HG03060 (cell line): ENCODE results near the gene CNKSR2.
A peak's percentile ranks its signal among the peaks of the same experiment; 100 is the strongest.

Source experiments
- ATAC-seq: cut with Tn5 transposase; IDR thresholded peaks from one replicate; pipeline ENCODE4 v1.9.1; 2021; ENCODE audit warnings: low read depth, moderate number of reproducible peaks; ENCODE audit not compliant: unreplicated experiment

The CNKSR2 gene

DNA sequence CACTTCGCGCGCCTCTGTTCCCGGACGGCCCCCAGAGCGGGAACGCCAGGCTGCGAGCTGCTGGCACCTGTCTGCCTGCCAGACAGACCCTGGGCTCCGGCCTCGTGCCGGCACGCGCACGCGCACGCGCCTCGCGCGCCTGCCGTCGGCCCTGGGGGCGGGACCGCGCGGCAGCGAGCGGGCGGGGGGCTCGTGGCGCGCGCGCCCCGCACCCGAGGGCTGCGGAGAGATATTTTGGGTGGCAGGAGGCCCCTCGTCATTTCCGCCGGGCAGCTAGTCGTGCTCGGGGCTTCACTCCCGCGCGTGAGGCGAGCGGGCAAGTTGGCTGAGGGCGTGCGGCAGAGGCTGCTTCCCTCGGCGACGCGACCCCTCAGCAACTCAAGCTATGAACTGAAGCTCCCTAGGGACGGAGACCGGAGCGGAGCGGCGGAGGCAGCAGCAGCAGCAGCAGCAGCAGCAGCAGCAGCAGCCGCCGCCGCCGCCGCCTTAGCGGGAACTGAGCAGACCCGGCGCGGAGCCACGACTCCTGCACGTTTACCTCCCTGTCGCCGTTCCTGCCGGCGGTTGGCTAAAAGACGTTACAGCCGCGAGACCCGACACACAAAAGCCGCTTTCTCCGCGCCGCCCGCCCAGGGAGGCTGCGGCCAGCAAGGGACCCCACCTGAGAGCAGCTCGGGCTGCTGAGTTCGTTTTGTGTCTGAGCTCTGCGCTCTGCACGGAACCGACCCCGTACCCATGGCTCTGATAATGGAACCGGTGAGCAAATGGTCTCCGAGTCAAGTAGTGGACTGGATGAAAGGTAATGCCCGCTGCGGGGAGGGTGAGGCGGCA, at the start of gene CNKSR2:
CNKSR2 (plus strand) TSS at position 256 of the 831 bp plus-strand sequence; CDS start at position 736, 480 bp downstream.
- peak; percentile 45 for ATAC-seq

DNA sequence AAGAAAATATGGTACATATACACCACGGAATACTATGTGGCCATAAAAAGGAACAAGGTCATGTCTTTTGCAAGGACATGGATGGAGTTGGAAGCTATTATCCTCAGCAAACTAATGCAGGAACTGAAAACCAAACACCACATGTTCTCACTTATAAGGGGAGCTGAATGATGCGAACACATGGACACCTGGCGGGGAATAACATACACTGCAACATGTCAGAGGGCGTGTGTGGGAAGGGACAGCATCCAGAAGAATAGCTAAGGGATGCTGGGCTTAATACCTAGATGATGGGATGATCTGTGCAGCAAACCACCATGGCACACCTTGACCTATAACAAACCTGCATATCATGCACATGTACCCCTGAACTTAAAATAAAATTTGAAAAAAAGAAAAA, 19.5 kb upstream of the CNKSR2 start:
- no peak for ATAC-seq

DNA sequence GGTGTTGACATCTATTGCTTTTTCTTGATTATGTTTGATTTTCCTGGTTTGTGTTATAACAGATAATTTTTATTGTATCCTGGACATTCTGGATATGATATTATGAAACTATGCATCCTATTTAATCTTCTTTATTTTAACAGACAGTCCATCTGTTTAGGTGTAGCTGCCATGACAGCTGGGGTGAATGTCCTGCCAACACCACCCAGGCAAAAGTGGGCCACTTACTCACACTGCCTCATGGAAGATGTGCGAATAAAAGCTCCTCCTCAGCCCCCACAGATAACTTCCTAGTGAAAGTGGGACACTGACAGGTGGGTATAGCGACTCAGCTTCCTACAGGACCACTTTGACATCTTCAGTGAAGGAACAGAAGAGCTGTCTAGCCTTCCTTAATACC, 18.4 kb upstream of the CNKSR2 start:
- ATAC-seq, result no peak

DNA sequence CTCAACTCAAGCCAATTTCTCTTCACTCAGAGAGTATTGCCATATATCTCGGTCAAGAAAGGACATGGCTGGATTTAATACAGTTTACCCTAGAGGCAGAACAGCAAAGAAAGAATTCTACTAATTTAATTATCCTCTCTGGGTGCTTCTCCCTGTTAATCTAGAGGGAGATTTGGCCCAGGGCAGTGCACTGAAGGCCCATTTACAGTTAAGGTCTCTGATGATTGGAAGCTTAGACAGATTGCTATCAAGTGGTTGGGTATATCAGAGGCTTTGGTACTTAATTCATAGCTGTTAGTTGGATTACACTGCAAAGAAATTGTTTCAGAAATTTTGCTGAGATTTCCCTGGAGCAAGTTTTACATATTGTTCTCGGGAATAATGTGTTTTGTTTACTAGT, 4.6 kb upstream of the CNKSR2 start:
- no peak for ATAC-seq

DNA sequence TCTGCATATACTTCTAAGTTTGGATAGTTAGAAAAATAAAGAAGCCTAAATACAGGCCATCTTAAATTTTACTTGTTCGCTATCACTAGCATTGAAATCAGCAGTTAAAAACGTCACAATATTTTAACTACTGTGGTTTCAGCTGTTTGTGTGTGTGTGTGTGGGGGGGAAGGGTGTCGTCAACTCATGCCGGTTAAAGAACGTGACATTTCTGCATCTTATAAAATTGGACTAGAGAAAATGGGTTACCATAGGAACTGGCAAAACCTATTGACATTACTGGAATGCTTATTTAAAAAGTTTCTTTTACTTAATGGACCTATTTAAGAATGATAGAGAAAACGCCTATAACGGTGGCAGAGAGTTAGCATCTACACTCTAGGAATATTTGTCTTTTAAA, 1.2 kb upstream of the CNKSR2 start:
- no peak for ATAC-seq

DNA sequence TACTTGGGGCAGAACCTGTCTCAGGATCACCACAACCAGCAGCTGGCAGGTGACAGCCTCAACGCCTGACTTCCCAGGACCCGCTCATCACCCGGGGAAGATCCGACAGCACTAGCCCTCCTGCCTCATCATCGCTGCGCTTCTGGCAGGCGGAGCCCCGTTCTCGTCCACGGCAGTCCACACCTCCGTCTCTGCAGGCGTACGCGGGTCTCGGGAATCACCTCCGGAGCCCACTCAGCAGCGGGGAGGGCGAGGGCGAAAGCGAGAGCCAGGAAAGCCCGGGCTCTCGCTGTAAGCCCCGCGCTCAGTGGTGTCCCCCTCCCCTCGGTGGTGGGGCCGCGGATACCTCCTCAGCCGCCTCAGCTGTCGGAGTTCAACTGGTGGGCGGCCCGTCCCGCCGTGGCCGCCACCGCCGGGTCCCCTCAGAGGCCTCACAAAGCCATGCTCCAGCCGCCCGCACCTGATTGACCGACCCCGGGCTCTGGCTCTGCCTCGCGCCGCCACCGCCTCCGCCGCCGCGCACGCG, 518 bp upstream of the CNKSR2 start:
- ATAC-seq, result peak; percentile 3

DNA sequence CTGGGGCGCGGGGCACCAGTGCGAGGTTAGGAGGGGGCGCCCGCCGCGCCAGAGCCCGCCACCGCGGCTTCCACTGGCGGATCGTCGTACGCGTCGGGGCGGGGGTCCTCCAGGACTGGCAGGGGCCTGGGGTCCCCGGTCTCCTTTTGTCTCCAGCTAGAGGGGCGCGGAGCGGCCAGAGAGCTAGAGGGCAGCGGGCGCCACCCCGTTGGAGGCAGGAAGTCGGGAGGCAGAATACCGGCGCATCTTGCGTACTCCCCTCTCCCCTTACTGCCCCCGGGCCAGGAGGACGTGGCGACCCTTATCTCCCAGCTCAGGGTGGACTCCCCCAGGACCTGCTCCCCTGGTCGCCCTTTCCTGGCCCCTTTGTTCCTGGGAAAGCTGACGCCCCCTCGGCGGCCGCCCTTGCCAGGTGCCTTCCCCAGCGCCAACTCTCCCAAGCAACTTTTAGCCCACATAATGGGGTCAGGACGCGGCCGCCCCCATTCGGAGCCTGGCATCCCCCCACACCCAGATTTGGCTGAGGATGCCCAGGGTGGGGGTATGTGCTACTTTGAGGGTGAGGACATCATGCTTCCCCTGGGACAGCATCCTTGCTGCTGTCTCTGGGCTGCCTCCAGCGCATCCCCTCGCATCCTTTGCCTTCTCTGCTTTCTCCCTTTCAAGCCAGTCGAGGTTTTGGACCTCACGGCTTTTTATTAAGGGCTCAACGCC, 933 bp downstream of the CNKSR2 start:
- no peak for ATAC-seq

DNA sequence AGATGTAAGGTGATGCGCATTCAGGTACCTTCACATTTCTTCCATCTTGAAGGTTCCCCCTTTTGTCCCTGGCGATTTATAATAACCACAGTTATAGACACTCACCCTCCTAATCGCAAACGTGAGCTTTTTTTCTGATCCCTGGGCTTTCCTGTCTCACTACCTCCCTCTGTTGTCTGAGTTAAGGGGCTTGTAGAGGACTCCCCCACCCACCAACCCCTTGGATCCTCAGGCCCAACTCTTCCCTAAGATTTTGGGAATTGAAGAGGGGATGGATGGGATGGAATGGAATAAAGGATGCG, 1.4 kb downstream of the CNKSR2 start:
- ATAC-seq, result no peak

- ATAC-seq, result no peak
These were observed 2.4 kb downstream of the CNKSR2 start for GRCh38 chrX:21376636-21377035.

DNA sequence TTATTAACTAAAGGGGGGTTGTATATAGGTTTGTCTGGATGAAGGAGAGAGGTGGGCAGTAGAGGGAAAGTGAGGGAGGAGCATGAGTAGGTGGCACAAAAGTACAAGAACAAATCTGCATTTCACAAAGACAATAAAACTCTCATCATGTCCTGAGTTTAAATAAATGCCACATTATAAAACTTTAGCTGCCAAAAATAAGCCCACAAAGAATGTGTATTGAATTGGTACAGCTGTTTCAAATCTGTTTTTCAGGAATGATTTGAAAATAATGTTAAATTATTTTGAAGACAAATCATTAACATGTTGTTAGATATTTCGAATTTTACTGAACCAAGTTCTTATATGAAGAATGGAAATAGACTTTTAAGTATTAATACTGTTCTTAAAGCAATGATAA, 5.8 kb downstream of the CNKSR2 start:
- no peak for ATAC-seq

DNA sequence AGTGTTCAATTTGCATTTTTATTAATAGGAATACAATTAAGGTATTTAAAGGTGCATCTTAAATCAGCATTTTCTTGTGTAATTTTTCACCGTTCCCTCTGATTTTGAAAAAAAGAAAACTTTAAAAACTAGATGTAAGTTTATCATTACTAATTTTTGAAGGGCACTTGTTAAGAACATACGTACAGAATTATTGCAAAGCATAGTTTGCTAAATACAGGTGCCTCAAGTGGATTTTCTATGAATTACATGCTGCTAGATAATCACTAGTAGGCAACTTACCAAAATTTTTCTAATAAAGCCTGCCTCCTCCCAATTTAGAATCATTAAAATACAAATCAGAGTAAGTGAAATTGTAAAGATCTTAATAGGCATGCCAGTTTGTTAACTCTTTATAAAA, 8.5 kb downstream of the CNKSR2 start:
- ATAC-seq, result no peak

- ATAC-seq, result no peak
These were observed 9.3 kb downstream of the CNKSR2 start for GRCh38 chrX:21383546-21383945.

DNA sequence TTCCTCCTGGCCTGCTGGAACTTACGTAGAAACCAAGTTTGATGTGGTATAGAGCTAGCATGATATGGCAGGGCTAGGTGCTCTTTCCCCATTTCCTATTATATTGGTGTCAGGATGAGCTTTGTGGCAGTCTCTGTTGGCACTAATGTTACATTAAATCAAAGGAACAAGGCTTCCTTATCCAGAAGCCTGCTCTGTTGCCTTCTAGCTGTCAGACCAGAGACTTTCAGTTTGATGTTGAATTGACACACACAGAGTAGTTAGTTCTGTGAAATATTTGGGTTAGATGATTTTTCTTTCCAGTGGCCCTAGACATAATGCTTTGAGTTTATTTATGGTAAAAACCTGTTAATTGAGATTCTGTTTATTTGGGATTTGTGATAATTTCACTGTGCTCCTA, 10.0 kb downstream of the CNKSR2 start:
- ATAC-seq, result no peak

DNA sequence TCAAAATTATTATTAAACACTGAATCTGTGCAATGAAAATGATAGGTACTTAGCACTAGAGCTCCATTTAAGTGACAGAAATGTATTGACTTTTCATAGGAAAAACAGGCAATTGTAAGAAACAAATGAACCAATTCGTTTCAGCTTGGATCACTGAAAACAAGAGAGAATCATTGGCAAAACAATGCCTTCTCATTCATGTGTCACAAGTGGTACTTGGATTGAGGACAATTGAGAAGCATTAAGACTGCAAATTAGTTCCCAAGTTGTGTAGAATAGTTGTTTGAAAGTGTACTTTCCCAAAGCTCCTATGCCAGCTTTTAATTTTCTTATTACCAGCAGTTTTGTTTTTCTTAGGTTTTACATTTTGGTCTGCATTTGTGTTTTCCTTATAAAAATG, 20.6 kb downstream of the CNKSR2 start:
- no peak for ATAC-seq

GRCh38 chrX:21398426-21398825, 24.2 kb downstream of the CNKSR2 start:
- ATAC-seq, result no peak

GRCh38 chrX:21400408-21401121, 26.3 kb downstream of the CNKSR2 start:
- ATAC-seq, result no peak

DNA sequence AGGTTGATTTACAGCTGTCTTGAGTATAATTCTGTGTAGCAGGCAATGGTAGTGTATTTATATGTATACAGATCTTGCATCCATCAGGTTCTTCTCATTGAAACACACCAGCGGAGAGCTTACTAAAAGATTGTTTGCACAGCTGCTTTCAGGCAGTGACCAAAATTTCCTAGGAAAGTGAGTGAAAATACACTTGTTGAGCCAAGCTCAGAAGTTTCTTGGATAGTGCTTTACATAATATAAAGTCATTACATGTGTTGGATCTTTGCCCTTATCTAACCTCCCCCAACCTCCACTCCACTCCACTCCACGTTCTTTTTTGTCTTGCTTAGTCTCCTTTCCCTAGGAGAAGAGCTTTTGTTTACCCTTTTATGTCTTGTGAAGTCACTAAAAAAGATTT, 34.1 kb downstream of the CNKSR2 start:
- ATAC-seq, result no peak

GRCh38 chrX:21408788-21409187, 34.6 kb downstream of the CNKSR2 start:
- ATAC-seq, result no peak

DNA sequence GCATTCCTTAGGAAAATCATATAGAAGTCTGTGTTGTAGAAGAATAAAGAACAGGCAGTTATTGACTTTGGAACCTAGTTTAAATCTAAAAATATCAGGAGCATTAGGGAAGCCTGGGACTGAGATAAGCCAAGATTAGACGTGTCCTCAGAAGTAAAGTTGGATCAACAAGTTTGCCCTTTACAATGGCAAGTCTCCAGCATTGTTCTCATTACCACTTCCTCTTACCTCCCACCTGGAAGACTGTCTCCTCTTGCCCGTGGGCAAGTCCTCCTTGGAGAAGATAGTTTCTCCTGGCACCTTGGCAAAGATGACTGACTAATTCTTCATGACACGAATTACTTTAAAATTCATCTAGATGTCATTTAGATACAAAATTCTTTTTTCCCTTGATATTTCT, 37.8 kb downstream of the CNKSR2 start:
- ATAC-seq, result no peak

DNA sequence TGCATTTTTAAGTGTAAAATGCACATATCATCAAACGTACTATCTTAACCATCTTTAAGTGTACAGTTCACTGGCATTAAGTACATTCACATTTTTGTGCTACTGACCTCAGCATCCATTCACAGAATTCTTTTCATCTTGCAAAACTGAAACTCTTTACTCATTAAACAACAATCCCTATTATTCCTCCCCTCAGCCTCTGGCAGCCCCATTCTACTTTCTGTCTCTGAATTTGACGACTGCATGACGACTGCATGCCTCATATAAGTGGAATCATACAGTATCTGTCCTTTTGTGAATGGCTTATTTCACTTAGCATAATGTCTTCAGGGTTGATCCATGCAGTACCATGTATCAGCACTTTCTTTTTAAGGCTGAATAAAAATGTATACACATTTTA, 38.7 kb downstream of the CNKSR2 start:
- ATAC-seq, result no peak

GRCh38 chrX:21427086-21427485, 52.9 kb downstream of the CNKSR2 start:
- no peak for ATAC-seq
